ENCODE data around the gene SLC6A13.

DNA sequence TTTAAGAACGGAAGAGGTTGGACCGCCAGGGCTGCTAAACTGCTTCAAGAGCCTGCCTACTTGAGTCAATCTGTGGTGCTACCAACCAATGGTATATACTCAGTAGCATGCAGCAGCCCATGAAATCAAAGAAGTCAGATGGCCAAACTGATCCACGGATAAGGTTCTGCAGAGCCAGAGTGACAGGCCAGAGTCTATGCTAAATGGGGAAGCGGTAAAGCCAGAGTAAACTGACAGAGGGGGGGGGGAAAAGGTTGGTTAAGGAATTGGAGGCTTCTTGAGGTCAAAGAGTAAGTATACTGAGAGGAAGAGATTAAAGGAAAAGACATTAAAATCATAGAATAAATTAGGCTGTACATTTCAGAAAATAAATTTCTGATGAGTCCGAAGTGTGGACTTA, 15.4 kb upstream of the SLC6A13 start:
- no peak for TF ChIP-seq POLR2A (IDR thresholded peaks at IDR 0.05)
- TF ChIP-seq, protein P1, sequence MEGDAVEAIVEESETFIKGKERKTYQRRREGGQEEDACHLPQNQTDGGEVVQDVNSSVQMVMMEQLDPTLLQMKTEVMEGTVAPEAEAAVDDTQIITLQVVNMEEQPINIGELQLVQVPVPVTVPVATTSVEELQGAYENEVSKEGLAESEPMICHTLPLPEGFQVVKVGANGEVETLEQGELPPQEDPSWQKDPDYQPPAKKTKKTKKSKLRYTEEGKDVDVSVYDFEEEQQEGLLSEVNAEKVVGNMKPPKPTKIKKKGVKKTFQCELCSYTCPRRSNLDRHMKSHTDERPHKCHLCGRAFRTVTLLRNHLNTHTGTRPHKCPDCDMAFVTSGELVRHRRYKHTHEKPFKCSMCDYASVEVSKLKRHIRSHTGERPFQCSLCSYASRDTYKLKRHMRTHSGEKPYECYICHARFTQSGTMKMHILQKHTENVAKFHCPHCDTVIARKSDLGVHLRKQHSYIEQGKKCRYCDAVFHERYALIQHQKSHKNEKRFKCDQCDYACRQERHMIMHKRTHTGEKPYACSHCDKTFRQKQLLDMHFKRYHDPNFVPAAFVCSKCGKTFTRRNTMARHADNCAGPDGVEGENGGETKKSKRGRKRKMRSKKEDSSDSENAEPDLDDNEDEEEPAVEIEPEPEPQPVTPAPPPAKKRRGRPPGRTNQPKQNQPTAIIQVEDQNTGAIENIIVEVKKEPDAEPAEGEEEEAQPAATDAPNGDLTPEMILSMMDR (IDR thresholded peaks at IDR 0.05) = no peak

Data from uterus (tissue), 2 donors.